GM12878 (cell line): ENCODE results near the gene CCNY. TPM values are rescaled to one million over a fixed set of nuclear protein-coding genes. Genes with fewer than 3 reads are reported as not detected.

Experiments
- ATAC-seq: fragments of 200-7000 bp; cut with Tn5 transposase; 3 replicates; pipeline ENCODE4 v1.9.1; 2020; ENCODE audit warnings: mild to moderate bottlenecking, moderate library complexity
- BruUV-seq: library from RNA; stranded (reverse); fragments of 400-500 nt; replicated peaks from 2 replicates; lab custom pipeline; 2021; lab: Mats Ljungman, UMichigan
- CTCF ChIA-PET: fragments of 300-600 bp; sonication (Branson Sonifier 250); formaldehyde crosslinking; extraction: SDS; loops from one replicate; lab custom pipeline; 2021; ENCODE audit warnings: inconsistent platforms; lab: Yijun Ruan, JAX
- POLR2A ChIA-PET: fragments of 350-600 bp; formaldehyde crosslinking; extraction: SDS; loops from one replicate; lab custom pipeline; 2021; ENCODE audit warnings: inconsistent platforms; lab: Charles Lee
- RAD21 ChIA-PET: fragments of 300-600 bp; sonication (Branson Sonifier 250); formaldehyde crosslinking; loops from one replicate; lab custom pipeline; 2023; ENCODE audit warnings: antibody characterized with exemption; ENCODE audit not compliant: unreplicated experiment; lab: Charles Lee
- SMC1A ChIA-PET: fragments of 300-600 bp; sonication (Branson Sonifier 250); formaldehyde crosslinking; loops from one replicate; lab custom pipeline; 2023; ENCODE audit not compliant: unreplicated experiment, uncharacterized antibody; lab: Charles Lee
- DNase-seq: peaks from one replicate; pipeline ENCODE4 v3.0.0-alpha.2; 2011; ENCODE audit warnings: low read depth, low spot score
- FAIRE-seq: peaks from 3 replicates; lab custom pipeline; 2011; peaks lifted over from hg19 to GRCh38; lab: Jason Lieb, UNC
- H2AFZ ChIP-seq: 2 replicates; pipeline ENCODE4 v1.6.0; 2011; ENCODE audit warnings: low read depth, low read length, control low read depth; ENCODE audit not compliant: control insufficient read depth
- H3K27ac ChIP-seq: 2 replicates; pipeline ENCODE4 v1.5.1; 2011; ENCODE audit warnings: control low read depth; ENCODE audit not compliant: control insufficient read depth, insufficient read depth
- H3K27me3 ChIP-seq, 2 experiments: replicated peaks in 1 of 2; 2 replicates each; pipeline versions ENCODE4 v1.6.0 to v1.6.1; 2011; ENCODE audit warnings: low read length in 1 of 2; ENCODE audit not compliant: control insufficient read depth in 2 of 2, insufficient read depth in 2 of 2
- H3K36me3 ChIP-seq, 2 experiments: 2 replicates each; pipeline ENCODE4 v1.5.1; 2011; ENCODE audit warnings: low read length in 1 of 2; ENCODE audit not compliant: control insufficient read depth in 2 of 2, insufficient read depth in 2 of 2
- H3K4me1 ChIP-seq: 2 replicates; pipeline ENCODE4 v1.6.1; 2011; ENCODE audit warnings: mild to moderate bottlenecking, low read length, moderate library complexity, mixed read lengths; ENCODE audit not compliant: control insufficient read depth, insufficient read depth
- H3K4me2 ChIP-seq: 2 replicates; pipeline ENCODE4 v1.6.0; 2011; ENCODE audit warnings: control low read depth; ENCODE audit not compliant: control insufficient read depth, insufficient read depth
- H3K4me3 ChIP-seq: fragments of 200-600 bp; sonication (generic); 2 replicates; pipeline ENCODE4 v1.5.1; 2016
- H3K79me2 ChIP-seq: 2 replicates; pipeline ENCODE4 v1.6.0; 2011; ENCODE audit warnings: low read length; ENCODE audit not compliant: control insufficient read depth, insufficient read depth
- H3K9ac ChIP-seq: 2 replicates; pipeline ENCODE4 v1.8.0; 2011; ENCODE audit warnings: low read length, control low read depth, mixed read lengths; ENCODE audit not compliant: control insufficient read depth, insufficient read depth
- H3K9me3 ChIP-seq: replicated peaks from 3 replicates; pipeline ENCODE4 v1.5.1; 2011; ENCODE audit warnings: mild to moderate bottlenecking, low read length; ENCODE audit not compliant: control insufficient read depth, insufficient read depth
- H4K20me1 ChIP-seq: 2 replicates; pipeline ENCODE4 v1.6.0; 2011; ENCODE audit not compliant: control insufficient read depth, insufficient read depth
- ETV6 ChIP-seq, 2 experiments: fragments of 450-650 bp in 1 of 2; IDR thresholded peaks in 1 of 2; conservative IDR thresholded peaks in 1 of 2; 2 replicates each; pipeline ENCODE4 v1.6.1; 2014; ENCODE audit warnings: antibody characterized with exemption in 1 of 2, borderline replicate concordance in 1 of 2, low read depth in 1 of 2, mild to moderate bottlenecking in 1 of 2, moderate library complexity in 1 of 2
- NR2C2 ChIP-seq: IDR thresholded peaks from 2 replicates; pipeline ENCODE4 v1.6.1; 2011; ENCODE audit warnings: borderline replicate concordance, low read depth; ENCODE audit not compliant: control insufficient read depth, insufficient read length
- SPI1 ChIP-seq: IDR thresholded peaks from 2 replicates; pipeline ENCODE4 v1.6.1; 2011; ENCODE audit warnings: low read depth, mild to moderate bottlenecking, low read length, moderate library complexity, borderline replicate concordance; ENCODE audit not compliant: insufficient read depth
- SREBF1 ChIP-seq: IDR thresholded peaks from 2 replicates; pipeline ENCODE4 v1.6.1; 2012; ENCODE audit warnings: mild to moderate bottlenecking, low read length
- SUPT20H ChIP-seq: IDR thresholded peaks from 2 replicates; pipeline ENCODE4 v1.6.1; 2011; ENCODE audit warnings: low read depth, mild to moderate bottlenecking, low read length, moderate library complexity, borderline replicate concordance; ENCODE audit not compliant: control insufficient read depth
- SUZ12 ChIP-seq: fragments of 200-600 bp; sonication (generic); IDR thresholded peaks from one replicate; pipeline ENCODE4 v1.6.1; 2018; ENCODE audit warnings: antibody characterized with exemption, mild to moderate bottlenecking; ENCODE audit not compliant: unreplicated experiment
- WGBS: methylation state at CpG from one replicate; pipeline ENCODE4 v1.1.6; 2016; ENCODE audit warnings: low lambda C conversion rate; ENCODE audit not compliant: insufficient replicate concordance, insufficient coverage; ENCODE audit errors: missing lambda C conversion rate; 5-methylcytosine and 5-hydroxymethylcytosine counted together
- in situ Hi-C: fragments of 300-500 bp; cut with MboI; formaldehyde crosslinking; loops from 9 replicates; pipeline ENCODE4 v1.14.3; 2018; ENCODE audit warnings: mixed read lengths
- intact Hi-C: fragments of 100-400 bp; cut with micrococcal nuclease; formaldehyde crosslinking; loops from one replicate; pipeline ENCODE4 v1.14.2; 2022; ENCODE audit not compliant: unreplicated experiment
- polyA plus RNA-seq, 11 experiments: library from polyadenylated mRNA; depleted of rRNA in 4 of 11; unstranded in 6 of 11; stranded (reverse) in 5 of 11; fragments of >200 nt; fragmentation: Nextera tagmentation in 4 of 11; fragmentation: Illumina TruSeq in 1 of 11; extraction: Ambion mirVana in 4 of 11; extraction: Trizol in 1 of 11; gene quantifications; 1 replicate in 1 of 11; 2 replicates in 10 of 11; pipeline versions ENCODE4 v1.2.1 to v1.2.3, GENCODE V29; 2011 to 2016; ENCODE audit warnings: inconsistent platforms in 2 of 11, missing spikeins in 2 of 11, low read depth in 1 of 11
- total RNA-seq, 4 experiments: library from RNA; depleted of rRNA in 3 of 4; stranded (reverse); fragments of >200 nt in 3 of 4; fragmentation: Illumina TruSeq in 1 of 4; extraction: Trizol in 1 of 4; gene quantifications; 2 replicates each; pipeline versions ENCODE4 v1.2.1 to v1.2.3, GENCODE V29; 2013 to 2021
- TF ChIP-seq, protein P1 (sequence below): IDR thresholded peaks from 2 replicates; pipeline ENCODE4 v1.6.1; 2011; ENCODE audit warnings: low read depth, mild to moderate bottlenecking, low read length, moderate library complexity, borderline replicate concordance; ENCODE audit errors: extremely low read depth
- TF ChIP-seq, protein P2 (sequence below): IDR thresholded peaks from 2 replicates; pipeline ENCODE4 v1.6.1; 2012; ENCODE audit warnings: low read length, inconsistent platforms
- TF ChIP-seq, protein P3 (sequence below): fragments of 450-650 bp; IDR thresholded peaks from 2 replicates; pipeline ENCODE4 v1.6.1; 2017; ENCODE audit warnings: mild to moderate bottlenecking, low read depth, inconsistent platforms; ENCODE audit not compliant: poor library complexity, severe bottlenecking
- TF ChIP-seq, protein P4 (sequence below): fragments of 450-650 bp; IDR thresholded peaks from 2 replicates; pipeline ENCODE4 v1.6.1; 2018; ENCODE audit warnings: borderline replicate concordance, mild to moderate bottlenecking; ENCODE audit not compliant: partially characterized antibody

CCNY gene
- total and polyA plus RNA-seq, 10 of the 15 experiments (the other 5 are each of a cell fraction or from before 2014, with no cell fraction given), result 3.6 to 50.0 (median 26.1) TPM

DNA sequence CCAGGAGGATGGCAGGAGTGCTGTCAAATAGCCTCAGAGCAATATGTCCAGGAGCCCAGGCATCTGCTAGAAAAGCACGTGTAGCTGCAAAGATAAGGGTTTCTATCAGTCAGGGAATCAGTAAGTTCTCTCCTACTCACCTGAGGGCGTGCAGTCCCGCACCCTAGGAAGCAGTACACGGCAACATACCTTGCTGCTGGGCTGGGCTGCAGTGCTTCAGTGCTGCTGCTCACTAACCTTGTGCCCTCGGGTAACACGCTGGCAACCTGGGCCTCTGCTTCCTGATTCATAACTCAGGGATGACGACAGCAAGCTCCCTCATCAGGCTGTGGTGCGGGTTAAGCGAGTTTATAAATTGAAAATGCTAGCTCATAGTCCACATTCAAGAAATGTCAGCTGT, 29.5 kb upstream of the CCNY start:
- SMC1A ChIA-PET, result interaction anchor here (1.3 kb wide), 1 partner anchor 35 kb away, joined by 3 read pairs; no protein-coding TSS in a partner anchor
- H3K9ac ChIP-seq, result no peak overlapping the region
- POLR2A ChIA-PET, result no interaction called here
- CTCF ChIA-PET, result interaction anchor here (0.6 kb wide), 1 partner anchor 256 kb away, joined by 3 read pairs; no protein-coding TSS in a partner anchor
- H3K36me3 ChIP-seq, result no peaks in the 10 kb centered on the region
- FAIRE-seq (no peak), ATAC-seq (no peak; the same call in 2 of the 3 replicates), DNase-seq (no peak)
- RAD21 ChIA-PET, result interaction anchor here (0.6 kb wide), 1 partner anchor 731 kb away, joined by 3 read pairs; no protein-coding TSS in a partner anchor
- BruUV-seq, result no TSS peak
- no peaks in the 10 kb centered on the region for H3K9me3 ChIP-seq
- WGBS, result 32% methylated on average over 9 of the region's 9 CpGs
- no peak overlapping the region for H3K4me2 ChIP-seq
- H4K20me1 ChIP-seq, result no peaks in the 10 kb centered on the region
- H3K27ac ChIP-seq, result no peak overlapping the region
- no peaks in the 10 kb centered on the region for H3K27me3 ChIP-seq
- H2AFZ ChIP-seq, result no peak overlapping the region
- intact Hi-C loops, result no loop called here
- no peaks in the 10 kb centered on the region for H3K79me2 ChIP-seq
- H3K4me1 ChIP-seq, result no peaks in the 10 kb centered on the region
- in situ Hi-C loops, result no loop called here
- no peak for TF ChIP-seq SPI1
- TF ChIP-seq SUZ12, result no peak
- no peak for TF ChIP-seq ETV6 (conservative IDR thresholded peaks at IDR 0.05 in 1 of 2, IDR thresholded peaks at IDR 0.05 in 1 of 2; ENCODE audit: borderline replicate concordance in 1 of 2, low read depth in 1 of 2)
- TF ChIP-seq, protein P1, sequence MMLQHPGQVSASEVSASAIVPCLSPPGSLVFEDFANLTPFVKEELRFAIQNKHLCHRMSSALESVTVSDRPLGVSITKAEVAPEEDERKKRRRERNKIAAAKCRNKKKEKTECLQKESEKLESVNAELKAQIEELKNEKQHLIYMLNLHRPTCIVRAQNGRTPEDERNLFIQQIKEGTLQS, result no peak
- no peak for TF ChIP-seq NR2C2
- TF ChIP-seq, protein P2, sequence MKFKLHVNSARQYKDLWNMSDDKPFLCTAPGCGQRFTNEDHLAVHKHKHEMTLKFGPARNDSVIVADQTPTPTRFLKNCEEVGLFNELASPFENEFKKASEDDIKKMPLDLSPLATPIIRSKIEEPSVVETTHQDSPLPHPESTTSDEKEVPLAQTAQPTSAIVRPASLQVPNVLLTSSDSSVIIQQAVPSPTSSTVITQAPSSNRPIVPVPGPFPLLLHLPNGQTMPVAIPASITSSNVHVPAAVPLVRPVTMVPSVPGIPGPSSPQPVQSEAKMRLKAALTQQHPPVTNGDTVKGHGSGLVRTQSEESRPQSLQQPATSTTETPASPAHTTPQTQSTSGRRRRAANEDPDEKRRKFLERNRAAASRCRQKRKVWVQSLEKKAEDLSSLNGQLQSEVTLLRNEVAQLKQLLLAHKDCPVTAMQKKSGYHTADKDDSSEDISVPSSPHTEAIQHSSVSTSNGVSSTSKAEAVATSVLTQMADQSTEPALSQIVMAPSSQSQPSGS, result no peak
- TF ChIP-seq SREBF1, result no peak
- TF ChIP-seq SUPT20H, result no peak
- TF ChIP-seq, protein P3, sequence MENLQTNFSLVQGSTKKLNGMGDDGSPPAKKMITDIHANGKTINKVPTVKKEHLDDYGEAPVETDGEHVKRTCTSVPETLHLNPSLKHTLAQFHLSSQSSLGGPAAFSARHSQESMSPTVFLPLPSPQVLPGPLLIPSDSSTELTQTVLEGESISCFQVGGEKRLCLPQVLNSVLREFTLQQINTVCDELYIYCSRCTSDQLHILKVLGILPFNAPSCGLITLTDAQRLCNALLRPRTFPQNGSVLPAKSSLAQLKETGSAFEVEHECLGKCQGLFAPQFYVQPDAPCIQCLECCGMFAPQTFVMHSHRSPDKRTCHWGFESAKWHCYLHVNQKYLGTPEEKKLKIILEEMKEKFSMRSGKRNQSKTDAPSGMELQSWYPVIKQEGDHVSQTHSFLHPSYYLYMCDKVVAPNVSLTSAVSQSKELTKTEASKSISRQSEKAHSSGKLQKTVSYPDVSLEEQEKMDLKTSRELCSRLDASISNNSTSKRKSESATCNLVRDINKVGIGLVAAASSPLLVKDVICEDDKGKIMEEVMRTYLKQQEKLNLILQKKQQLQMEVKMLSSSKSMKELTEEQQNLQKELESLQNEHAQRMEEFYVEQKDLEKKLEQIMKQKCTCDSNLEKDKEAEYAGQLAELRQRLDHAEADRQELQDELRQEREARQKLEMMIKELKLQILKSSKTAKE, result no peak
- TF ChIP-seq, protein P4, sequence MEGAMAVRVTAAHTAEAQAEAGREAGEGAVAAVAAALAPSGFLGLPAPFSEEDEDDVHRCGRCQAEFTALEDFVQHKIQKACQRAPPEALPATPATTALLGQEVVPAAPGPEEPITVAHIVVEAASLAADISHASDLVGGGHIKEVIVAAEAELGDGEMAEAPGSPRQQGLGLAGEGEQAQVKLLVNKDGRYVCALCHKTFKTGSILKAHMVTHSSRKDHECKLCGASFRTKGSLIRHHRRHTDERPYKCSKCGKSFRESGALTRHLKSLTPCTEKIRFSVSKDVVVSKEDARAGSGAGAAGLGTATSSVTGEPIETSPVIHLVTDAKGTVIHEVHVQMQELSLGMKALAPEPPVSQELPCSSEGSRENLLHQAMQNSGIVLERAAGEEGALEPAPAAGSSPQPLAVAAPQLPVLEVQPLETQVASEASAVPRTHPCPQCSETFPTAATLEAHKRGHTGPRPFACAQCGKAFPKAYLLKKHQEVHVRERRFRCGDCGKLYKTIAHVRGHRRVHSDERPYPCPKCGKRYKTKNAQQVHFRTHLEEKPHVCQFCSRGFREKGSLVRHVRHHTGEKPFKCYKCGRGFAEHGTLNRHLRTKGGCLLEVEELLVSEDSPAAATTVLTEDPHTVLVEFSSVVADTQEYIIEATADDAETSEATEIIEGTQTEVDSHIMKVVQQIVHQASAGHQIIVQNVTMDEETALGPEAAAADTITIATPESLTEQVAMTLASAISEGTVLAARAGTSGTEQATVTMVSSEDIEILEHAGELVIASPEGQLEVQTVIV, result no peak
- H3K4me3 ChIP-seq, result no peak overlapping the region
